HG02973 (cell line): ENCODE results near the gene GDF9.
A peak's percentile ranks its signal among the peaks of the same experiment; 100 is the strongest.

Source experiments
- ATAC-seq: cut with Tn5 transposase; IDR thresholded peaks from one replicate; pipeline ENCODE4 v1.9.1; 2021; ENCODE audit warnings: moderate library complexity; ENCODE audit not compliant: unreplicated experiment

The GDF9 gene

GRCh38 chr5:132839426-132840301 lies 26.6 kb downstream of the GDF9 start:
- ATAC-seq = no peak

DNA sequence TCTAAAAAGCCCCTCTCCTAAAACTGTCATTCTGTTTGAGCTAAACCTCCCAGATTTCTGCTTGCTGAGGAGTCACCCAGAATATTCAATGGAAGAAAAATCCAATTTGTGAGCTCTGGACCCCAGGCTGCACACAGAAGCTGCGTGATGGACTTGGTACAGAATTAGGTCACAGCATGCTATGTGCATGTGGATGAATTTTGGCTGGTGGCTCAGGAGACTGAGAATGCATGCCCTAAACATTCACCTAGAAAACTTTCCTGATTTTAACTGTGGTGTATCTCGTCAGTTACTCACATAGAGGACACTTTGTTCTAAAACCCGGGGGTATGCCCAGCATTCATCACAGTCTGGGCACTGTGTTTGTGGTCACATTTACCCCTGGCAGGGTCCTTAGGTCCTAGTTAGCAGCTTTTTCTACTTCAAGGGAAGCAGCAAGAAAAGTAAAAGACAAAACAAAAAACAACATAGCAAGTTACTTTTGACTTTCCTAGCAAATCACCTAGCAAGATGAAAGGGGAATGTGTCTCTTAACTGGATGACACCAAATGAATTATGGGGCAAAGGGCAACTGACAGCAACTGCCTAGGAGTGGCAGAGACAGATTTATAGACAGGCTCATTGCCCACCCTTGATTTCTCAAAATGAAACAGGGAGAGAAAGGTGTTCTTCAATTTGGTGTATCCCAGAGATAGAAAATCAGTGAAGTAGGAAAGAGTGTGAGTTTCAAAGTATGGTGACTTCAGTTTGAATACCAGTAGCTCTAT lies 27.6 kb downstream of the GDF9 start:
- ATAC-seq = no peak

- no peak for ATAC-seq
Observed at GRCh38 chr5:132837868-132838267, 28.4 kb downstream of the GDF9 start.

- no peak for ATAC-seq
Observed at GRCh38 chr5:132836852-132837251, 29.4 kb downstream of the GDF9 start.

DNA sequence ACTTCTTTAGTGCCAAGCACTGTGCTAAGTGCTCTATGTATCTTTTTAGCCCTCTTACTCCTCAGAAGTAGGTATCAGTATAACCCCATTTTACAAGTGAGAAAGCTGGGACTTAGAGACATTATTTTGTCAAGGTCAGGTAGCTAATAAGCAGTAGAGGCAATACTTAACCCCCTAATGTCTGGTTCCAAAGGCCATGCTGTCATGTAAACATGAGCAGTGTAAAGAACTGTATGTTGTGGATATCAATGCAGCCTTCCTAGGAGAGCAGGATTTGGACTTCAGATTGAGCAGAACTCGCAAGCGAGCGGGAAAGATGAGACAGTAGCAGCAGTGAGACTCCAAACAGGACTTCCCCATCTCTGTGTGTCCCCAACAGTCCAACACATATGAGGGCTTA lies 32.2 kb downstream of the GDF9 start:
- ATAC-seq = no peak

- ATAC-seq = no peak
Observed at GRCh38 chr5:132832612-132833011, 33.7 kb downstream of the GDF9 start.

GRCh38 chr5:132831095-132831860 lies 35.0 kb downstream of the GDF9 start:
- ATAC-seq = no peak

DNA sequence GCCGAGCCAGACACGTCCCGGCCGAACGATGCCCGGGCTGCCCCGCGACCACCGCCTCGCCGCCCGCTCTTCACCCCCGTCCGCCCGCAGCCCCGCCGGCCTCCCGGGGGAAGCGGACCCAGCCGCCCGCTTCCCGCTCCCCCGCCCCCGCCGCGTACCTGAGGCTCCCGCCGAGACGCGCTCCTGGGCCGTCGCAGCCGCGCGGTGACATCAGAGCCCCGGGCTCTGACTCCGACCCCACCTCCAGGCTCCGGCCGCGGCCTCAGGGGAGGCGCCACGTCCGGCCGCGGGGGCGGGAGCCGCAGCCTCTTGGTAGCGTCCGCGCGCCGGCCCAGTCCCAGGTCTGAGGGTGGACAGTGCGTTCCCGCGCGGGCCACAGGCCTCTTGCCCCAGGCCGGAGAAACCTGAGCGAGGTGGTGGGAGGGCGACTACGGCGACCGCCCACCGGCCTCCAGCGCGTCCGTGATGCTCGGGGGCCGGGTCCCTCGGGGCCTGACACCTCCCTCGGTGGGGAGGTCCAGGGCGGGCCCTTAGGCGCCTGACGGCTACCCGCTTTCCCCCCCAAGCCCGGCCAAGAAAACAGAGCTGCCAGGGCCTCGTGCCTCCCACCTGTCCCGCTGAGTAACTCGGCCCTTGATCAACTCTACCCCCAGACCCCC lies 35.7 kb downstream of the GDF9 start, which contains the start of gene SHROOM1:
SHROOM1 (minus strand) TSS at position 212 of the 659 bp plus-strand sequence. CDS start 4,507 bp downstream, outside the sequence.
- ATAC-seq = peak; percentile 64

DNA sequence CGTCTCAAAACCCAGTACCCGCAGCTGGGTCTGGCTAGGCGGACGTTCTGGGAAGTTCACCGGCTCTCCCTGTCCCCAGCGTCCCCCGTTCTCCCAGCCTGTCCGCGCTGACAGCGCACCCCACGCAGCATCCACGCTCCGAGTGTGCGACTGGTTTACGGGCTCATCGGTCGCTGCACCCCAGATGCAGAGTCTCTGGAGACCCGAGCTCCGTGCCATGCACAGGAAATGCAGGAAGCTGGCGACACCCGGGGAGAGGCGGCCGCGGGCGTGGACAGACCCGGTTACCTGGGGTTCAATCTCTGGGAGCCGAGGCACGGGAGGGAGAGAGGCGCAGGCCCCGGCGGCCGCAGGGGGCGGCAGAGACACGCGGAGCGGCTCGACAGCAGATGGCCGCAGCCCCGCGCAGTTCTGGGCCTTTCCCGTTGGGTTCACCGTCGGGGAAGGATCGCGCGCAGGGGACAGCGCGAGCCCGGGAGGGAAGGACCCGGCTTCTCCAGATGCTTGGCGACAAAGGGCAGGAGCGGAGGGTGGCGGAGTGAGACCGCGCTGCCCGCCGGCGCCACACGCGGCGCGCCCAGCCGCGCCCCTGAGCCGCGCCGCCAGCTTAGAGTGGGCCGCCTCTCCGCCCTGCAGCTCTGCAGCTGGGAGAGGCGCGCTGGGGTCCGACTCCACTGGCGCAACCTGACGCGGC lies 36.4 kb downstream of the GDF9 start:
- ATAC-seq = peak; percentile 83

GRCh38 chr5:132828846-132829494 lies 37.3 kb downstream of the GDF9 start:
- no peak for ATAC-seq

DNA sequence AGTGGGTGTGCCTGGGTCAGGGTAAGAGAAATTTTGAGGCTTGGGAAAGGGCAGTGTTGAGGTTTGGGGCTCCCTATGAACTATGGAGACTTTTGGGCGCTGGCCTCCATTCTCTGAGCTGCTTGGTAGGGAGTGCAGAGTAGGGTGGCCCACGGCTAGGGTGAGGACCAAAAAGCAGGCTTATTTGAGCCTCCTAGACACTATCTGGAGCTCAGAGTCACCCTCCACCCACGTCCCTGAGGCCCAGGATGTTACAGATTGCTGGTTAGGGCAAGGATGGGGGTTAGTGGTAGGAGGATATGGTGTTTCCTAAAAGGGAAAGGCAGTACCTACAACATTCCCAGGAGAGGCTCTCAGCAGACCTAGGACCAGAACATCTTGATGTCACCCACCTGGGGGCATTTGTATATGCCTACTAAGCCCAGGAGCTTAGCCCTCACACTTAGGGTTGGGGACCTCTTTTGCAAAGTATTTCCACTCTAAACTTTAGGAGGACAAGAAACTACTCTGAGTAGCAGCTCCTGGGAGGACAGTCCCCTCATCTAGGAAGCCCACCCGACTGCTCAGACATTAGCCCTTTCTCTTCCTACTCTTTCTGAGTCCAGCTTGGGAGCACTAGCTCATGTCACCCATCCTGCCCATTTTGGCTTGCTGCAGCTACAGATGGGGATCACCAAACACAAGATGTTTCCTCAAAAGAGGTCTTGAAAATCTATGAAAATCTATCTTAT lies 38.2 kb downstream of the GDF9 start:
- ATAC-seq = no peak

- no peak for ATAC-seq
Observed at GRCh38 chr5:132826424-132827082, 39.7 kb downstream of the GDF9 start.

DNA sequence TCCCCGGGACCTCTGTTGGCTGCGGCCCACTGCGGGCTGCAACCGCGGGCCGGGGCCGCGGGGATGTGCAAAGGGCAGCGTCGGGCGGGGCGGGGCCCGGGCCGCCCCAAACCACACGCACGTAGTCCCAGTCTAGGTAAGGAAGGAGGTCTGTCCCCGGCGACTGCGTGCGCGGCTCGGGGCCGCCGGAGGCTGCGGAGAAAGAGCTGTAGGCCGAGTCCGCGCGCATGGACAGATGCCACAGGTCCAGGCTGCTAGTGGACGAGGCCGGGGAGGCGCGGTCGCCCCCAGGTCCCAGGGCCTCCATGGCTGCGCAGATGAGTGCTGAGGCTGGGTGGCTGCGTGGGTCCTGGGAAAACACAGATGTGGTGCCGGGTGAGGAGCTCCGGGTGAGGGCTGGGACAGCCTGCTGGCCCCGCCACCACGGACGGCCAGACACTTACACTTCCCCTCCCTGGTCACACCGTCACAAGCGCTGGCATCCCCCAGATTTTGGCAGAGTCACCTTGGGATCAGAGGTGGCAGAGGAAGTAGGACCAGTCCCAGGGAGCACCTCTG lies 40.4 kb downstream of the GDF9 start:
- no peak for ATAC-seq

DNA sequence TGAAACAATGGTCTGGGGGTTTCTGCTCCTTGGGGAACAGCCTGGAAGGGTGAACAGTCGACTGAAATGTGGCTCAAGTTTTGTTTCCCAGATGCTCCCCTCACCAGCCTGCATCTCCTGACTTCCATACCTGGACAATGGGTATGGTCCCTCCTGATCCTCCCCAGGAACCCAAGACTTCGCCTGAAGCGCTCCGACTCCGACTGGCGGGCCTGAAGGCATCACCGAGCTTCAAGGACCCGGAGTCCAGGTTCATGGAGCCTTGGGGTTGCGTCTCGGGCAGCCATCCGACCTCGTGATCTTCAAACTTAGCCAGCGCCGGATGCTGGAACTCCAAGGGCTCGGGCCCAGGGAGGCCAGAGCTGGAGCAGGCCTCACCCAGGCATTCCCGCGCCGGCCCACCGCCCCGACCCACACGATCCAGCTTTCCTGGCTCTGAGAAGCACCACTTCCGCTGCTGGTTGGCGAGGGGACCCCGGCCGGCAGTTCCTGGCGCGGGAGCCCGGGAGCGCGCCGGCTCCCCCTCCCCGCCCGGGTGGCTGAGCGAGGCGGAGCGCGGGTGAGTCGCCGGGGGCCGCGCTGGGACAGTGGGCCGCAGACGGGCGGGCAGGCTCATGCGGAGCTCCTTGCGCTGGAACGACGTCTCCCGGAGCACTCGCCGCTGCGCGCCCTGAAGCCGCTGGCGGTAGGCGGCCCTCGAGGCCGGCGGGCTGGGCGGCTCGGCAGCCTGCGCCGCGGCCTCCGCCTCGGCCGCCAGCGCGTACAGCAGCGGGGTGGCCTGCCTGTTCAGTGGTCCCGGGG lies 41.0 kb downstream of the GDF9 start:
- no peak for ATAC-seq

DNA sequence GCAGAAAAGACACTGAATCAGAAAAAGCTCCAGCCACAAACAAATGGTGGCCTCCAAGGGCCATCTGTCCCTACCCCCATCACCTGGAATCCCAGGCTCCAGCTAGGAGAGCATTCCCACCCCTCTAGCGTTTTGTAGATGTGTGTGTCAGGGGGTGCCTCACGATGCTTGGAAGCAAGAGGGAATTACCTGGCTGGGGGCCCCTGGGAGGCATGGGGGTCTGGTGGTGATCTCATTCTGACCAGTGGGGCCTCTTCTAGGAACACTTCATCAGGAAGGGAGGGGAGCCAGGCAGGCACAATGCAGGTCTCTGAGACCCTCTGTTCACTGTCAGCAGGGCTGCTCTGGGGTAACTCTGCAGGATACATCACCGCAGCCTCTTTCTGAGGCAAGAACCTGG lies 41.8 kb downstream of the GDF9 start:
- no peak for ATAC-seq

DNA sequence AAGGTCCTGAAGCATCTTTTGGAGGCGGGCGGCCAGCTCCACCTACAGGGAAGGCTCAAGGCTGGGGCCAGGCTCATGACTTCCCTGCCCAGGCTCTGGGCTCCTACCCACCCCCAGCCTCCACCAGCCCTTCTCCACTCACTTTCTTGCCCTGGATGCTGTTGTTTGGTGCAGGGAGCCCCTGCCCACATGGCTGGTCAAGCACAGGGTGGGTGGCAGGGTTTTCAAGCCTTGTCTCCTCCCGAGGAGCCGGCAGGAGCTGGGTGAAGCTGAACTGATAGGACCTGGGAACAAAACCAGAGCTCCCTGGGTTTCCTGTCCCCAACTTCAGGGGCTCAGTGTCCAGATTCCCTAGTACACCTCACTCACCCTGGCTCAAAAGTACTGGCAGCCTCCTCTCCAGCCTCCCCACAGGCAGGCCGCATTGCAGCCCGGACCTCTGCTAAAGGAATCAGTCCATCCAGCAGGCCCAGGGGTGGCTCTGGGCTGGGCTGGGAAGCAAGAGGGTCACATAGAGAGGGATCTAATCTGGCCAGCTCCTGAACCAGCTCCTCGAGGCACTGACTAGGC lies 42.7 kb downstream of the GDF9 start:
- no peak for ATAC-seq
